ENCODE data around the gene BNIP5. TPM values are rescaled to one million over a fixed set of nuclear protein-coding genes. Genes with fewer than 3 reads are reported as not detected.

Gene BNIP5
- total RNA-seq, 2 donors from 2014 or later: not detected

GRCh38 chr6:36330366-36330765 is 6.3 kb downstream of the BNIP5 start:
- no peaks in the 10 kb centered on the region for H3K9me3 ChIP-seq
- H3K27ac ChIP-seq: no peak overlapping the region
- TF ChIP-seq CTCF (IDR thresholded peaks at IDR 0.05): no peak
- peaks cover 0 to 6% of the 10 kb centered on the region in 2 donors for H3K27me3 ChIP-seq
- H3K36me3 ChIP-seq: no peaks in the 10 kb centered on the region
- H3K4me1 ChIP-seq: peaks cover 0 to 19% of the 10 kb centered on the region in 2 donors
- DNase-seq (ENCODE audit: low spot score): no peak
- H3K4me3 ChIP-seq: no peak overlapping the region

- DNase-seq (ENCODE audit: low spot score): no peak
- H3K27me3 ChIP-seq: peaks cover 0 to 6% of the 10 kb centered on the region in 2 donors
- no peak overlapping the region for H3K27ac ChIP-seq
- no peaks in the 10 kb centered on the region for H3K9me3 ChIP-seq
- H3K36me3 ChIP-seq: no peaks in the 10 kb centered on the region
- peaks cover 0 to 18% of the 10 kb centered on the region in 2 donors for H3K4me1 ChIP-seq
- no peak overlapping the region for H3K4me3 ChIP-seq
- TF ChIP-seq CTCF (IDR thresholded peaks at IDR 0.05): no peak
Measured at GRCh38 chr6:36329798-36330291, 6.8 kb downstream of the BNIP5 start.

- TF ChIP-seq CTCF (IDR thresholded peaks at IDR 0.05): no peak
- no peaks in the 10 kb centered on the region for H3K36me3 ChIP-seq
- peaks cover 0 to 6% of the 10 kb centered on the region in 2 donors for H3K4me1 ChIP-seq
- no peak for DNase-seq (ENCODE audit: low spot score)
- H3K27me3 ChIP-seq: no peaks in the 10 kb centered on the region
- no peak overlapping the region for H3K4me3 ChIP-seq
- no peak overlapping the region for H3K27ac ChIP-seq
- no peaks in the 10 kb centered on the region for H3K9me3 ChIP-seq
Measured at GRCh38 chr6:36328600-36328999, 8.1 kb downstream of the BNIP5 start.

- Histone ChIP-seq H3K4me1 (no peaks in the 10 kb centered on the region), H3K36me3 (no peaks in the 10 kb centered on the region), H3K9me3 (no peaks in the 10 kb centered on the region), H3K4me3 (no peak overlapping the region), H3K27ac (no peak overlapping the region), H3K27me3 (no peaks in the 10 kb centered on the region)
- TF ChIP-seq CTCF (IDR thresholded peaks at IDR 0.05): no peak
- DNase-seq (ENCODE audit: low spot score): no peak
Measured at GRCh38 chr6:36327919-36328236, 8.8 kb downstream of the BNIP5 start.

- Histone ChIP-seq H3K27me3 (no peaks in the 10 kb centered on the region), H3K36me3 (no peaks in the 10 kb centered on the region), H3K4me3 (no peak overlapping the region), H3K27ac (no peak overlapping the region), H3K9me3 (no peaks in the 10 kb centered on the region), H3K4me1 (no peaks in the 10 kb centered on the region)
- no peak for DNase-seq (ENCODE audit: low spot score)
- TF ChIP-seq CTCF (IDR thresholded peaks at IDR 0.05): no peak
Measured at GRCh38 chr6:36327226-36327918, 9.3 kb downstream of the BNIP5 start.
